ENCODE data around the gene VIPR1.

Gene VIPR1, protein sequence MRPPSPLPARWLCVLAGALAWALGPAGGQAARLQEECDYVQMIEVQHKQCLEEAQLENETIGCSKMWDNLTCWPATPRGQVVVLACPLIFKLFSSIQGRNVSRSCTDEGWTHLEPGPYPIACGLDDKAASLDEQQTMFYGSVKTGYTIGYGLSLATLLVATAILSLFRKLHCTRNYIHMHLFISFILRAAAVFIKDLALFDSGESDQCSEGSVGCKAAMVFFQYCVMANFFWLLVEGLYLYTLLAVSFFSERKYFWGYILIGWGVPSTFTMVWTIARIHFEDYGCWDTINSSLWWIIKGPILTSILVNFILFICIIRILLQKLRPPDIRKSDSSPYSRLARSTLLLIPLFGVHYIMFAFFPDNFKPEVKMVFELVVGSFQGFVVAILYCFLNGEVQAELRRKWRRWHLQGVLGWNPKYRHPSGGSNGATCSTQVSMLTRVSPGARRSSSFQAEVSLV

DNA sequence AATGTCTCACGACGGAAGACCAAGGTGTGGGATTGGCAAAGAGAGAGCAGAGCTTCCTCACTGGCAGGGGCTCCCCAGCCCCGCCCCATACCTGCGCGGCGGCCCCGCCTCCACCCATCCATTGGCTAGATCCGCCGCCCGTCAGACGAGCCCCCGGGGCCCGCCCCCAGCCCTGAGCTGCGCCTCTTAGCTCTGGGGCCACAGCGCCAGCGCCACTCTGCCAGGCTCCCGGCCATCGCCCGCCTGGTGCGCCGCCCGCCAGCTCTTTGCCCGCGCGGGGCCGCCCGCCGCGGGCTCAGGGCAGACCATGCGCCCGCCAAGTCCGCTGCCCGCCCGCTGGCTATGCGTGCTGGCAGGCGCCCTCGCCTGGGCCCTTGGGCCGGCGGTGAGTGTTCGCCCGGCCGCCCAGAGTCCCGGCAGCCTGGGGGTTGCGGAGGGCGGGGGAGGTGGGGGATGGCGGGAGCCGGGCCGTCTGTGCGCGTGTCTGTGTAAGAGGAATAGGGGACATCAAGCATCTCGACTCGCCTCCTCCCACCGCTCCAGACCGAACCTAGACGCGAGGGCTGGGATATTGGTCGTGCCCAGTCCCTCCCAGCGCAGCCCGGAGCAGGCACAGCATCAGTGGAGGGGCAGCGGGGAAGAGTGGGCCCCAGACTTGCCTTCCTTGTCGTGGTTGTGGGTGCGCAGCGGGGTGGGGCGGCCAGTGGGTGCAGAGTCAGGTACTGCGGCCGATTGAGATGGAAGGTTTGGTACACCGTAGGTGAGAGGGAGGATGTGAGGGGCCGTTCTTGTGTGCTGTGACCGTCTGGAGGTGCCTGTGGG is at the start of gene VIPR1:
Gene VIPR1 (plus strand): TSS at position 215 of the 822 bp plus-strand sequence. CDS start 93 bp downstream, at position 308.
- Mint-ChIP-seq H3K4me3 (peak within 1 kb of the TSS; percentile 97), H3K27me3 (peaks cover 6% of the 10 kb centered on the region), H3K4me1 (peaks cover 48% of the 10 kb centered on the region), H3K36me3 (no peaks in the 10 kb centered on the region), H3K9me3 (no peaks in the 10 kb centered on the region), H3K27ac (peak within 1 kb of the TSS; percentile 91)

DNA sequence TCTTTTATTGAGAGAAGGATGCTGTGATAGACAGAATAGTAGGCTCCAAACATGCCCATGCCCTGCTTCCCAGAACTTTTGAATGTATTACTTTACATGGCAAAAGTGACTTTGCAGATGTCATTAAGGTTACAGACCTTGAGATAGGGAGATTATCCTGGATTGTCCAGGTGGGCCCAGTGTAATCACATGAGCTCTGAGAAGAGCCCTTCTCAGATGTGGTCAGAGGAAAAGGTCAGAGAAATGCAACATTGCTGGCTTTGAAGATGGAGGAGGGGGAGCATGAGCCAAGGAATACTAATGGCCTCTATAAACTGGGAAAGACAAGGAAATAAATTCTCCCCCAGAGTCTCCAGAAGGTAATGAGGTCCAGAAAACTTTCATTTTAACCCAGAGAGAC is 46.2 kb upstream of the VIPR1 start:
- H3K27me3 Mint-ChIP-seq, result peaks cover 1% of the 10 kb centered on the region
- H3K27ac Mint-ChIP-seq, result no peak overlapping the region
- H3K4me3 Mint-ChIP-seq, result no peak overlapping the region
- no peaks in the 10 kb centered on the region for H3K4me1 Mint-ChIP-seq
- H3K36me3 Mint-ChIP-seq, result peaks cover 1% of the 10 kb centered on the region
- no peaks in the 10 kb centered on the region for H3K9me3 Mint-ChIP-seq

DNA sequence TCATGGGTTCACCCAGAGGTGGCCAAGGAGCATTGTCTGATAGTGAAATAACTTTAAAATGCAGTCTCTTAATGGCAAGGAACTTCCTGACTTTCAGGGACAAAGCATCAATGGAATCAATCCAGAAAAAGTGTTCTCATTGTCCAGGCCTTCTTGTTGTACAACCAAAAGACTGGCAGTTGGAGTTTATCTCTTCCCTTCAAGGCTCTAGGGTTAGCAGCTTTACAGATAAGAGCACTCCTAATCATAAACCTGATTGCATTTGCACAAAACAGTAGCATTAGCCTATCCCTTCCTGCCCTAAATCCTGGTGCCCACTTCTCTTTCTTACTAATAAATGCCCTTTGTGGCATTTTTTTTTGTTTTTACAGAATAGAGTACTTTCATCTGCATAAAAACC is 43.3 kb upstream of the VIPR1 start:
- no peak overlapping the region for H3K27ac Mint-ChIP-seq
- H3K36me3 Mint-ChIP-seq, result peaks cover 1% of the 10 kb centered on the region
- peaks cover 1% of the 10 kb centered on the region for H3K27me3 Mint-ChIP-seq
- H3K4me3 Mint-ChIP-seq, result no peak overlapping the region
- no peaks in the 10 kb centered on the region for H3K9me3 Mint-ChIP-seq
- no peaks in the 10 kb centered on the region for H3K4me1 Mint-ChIP-seq

DNA sequence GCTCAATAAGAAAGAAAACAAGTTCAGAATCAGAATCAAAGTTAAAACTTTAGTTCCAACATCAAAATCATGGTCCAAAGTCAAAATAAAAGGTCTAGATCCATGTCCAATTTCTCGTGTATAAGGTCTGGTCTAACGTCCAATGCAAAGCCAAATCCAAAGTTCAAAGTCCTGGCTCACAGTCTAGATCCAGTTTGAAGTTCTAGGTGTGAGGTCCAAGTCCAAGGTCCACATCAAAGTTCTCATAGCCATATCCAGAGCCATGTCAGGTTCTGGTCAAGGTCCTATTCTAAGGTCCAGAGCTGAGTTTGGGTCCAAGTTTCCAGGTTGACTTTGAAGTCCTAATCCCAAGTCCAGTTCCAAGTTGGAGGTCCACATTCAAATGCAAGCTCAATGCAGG is 40.7 kb upstream of the VIPR1 start:
- Mint-ChIP-seq H3K4me3 (no peak overlapping the region), H3K4me1 (no peaks in the 10 kb centered on the region), H3K9me3 (no peaks in the 10 kb centered on the region), H3K36me3 (no peaks in the 10 kb centered on the region), H3K27ac (no peak overlapping the region), H3K27me3 (peaks cover 1% of the 10 kb centered on the region)

DNA sequence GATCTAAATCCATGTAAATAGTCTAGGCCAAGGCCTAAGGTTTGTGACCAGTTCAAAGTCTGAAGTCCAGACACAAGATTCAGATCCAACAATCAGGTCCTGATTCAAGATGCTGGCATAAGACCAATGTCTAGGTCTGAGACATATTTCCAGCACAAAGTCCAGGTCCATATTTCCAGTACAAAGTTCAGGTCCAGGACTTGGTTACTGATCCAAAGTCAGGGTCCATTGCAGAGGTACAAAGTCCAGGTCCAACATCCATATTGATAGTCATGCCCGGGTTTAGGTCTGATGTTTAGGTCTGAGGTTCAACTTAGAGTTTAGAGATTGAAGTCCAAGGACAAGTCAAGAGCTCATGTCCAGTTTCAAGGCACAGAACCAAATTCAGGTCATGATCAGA is 39.4 kb upstream of the VIPR1 start:
- Mint-ChIP-seq H3K36me3 (no peaks in the 10 kb centered on the region), H3K9me3 (no peaks in the 10 kb centered on the region), H3K27me3 (peaks cover 1% of the 10 kb centered on the region), H3K27ac (no peak overlapping the region), H3K4me1 (no peaks in the 10 kb centered on the region), H3K4me3 (no peak overlapping the region)

DNA sequence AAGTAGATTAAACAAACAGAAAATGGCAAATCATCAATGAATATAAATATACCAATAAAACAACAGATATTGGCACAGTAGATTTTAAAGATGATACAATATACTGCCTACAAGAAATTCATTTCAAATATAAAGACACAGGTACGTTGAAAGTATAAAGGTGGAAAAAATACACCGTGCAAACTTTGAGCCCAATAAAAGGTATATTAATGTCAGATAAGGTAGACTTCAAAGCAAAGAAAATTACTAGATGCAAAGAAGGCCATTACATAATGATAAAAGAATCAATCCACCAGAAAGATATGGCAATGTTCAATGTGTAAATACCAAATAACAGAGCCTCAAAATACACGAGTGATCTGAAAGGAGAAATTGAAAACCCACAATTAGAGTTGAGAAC is 34.3 kb upstream of the VIPR1 start:
- Mint-ChIP-seq H3K36me3 (no peaks in the 10 kb centered on the region), H3K27me3 (no peaks in the 10 kb centered on the region), H3K9me3 (no peaks in the 10 kb centered on the region), H3K27ac (no peak overlapping the region), H3K4me1 (no peaks in the 10 kb centered on the region), H3K4me3 (no peak overlapping the region)

DNA sequence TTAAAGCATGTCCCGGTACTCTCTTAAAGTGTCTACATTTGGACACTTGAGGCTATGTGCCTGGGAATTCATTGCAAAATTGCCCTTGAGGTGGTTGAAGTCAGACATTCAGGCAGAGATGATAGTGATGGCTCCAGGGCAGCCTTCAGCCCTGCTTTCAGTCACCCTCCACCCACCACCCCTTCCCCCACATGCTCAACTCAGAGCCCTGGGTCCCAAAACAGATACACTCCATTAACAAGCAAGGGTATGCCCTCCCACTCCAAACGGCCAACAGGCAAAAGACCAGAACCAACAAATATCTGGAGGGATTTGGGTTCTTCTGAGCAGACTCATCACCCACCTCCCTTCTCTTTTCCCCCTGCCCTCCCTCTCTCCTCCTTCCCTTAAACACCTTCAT is 29.9 kb upstream of the VIPR1 start:
- H3K27me3 Mint-ChIP-seq, result no peaks in the 10 kb centered on the region
- no peak overlapping the region for H3K27ac Mint-ChIP-seq
- H3K4me1 Mint-ChIP-seq, result no peaks in the 10 kb centered on the region
- no peaks in the 10 kb centered on the region for H3K36me3 Mint-ChIP-seq
- H3K4me3 Mint-ChIP-seq, result no peak overlapping the region
- no peaks in the 10 kb centered on the region for H3K9me3 Mint-ChIP-seq

DNA sequence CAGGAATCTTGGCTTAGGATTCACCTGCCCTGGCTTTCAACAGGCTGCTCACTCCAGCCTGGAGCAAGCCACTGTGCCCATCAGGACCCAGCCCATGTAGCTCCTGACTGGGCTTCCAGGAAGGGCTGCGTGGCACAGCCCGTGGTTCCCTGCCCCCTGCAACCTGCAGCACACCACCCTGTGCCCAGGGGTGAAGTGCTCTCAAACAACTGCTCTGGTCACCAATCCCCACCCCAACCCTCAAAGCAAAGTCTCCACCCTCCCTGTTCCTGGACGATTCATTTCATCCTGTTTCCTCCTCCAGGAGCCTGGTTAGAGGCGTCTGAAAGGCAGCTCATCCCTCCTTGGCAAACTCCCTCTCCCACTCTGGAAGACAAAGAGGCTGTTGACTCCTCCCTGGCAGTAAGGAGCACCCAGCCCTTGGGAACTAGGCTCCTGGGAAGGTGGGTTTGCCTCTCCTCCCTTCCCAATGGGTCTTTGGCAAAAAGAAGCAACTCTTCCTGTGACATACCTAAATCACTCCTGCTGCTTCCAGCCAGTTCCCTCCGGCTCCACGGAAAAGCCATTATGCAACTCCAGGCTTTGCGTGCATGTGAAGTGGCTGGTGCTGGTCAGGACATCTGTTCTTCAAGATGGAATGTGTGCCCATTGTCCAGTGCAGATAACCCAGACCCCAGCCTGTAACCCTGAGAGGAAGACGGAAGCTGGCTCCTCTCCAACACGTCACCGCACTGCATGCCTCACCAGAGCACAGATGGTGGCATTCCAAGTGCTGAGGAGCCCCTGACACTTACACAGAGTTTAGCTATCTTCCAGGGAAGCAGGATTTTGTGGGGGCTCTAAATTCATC is 29.1 kb upstream of the VIPR1 start:
- no peaks in the 10 kb centered on the region for H3K9me3 Mint-ChIP-seq
- H3K4me3 Mint-ChIP-seq, result no peak overlapping the region
- H3K27me3 Mint-ChIP-seq, result no peaks in the 10 kb centered on the region
- H3K36me3 Mint-ChIP-seq, result no peaks in the 10 kb centered on the region
- H3K4me1 Mint-ChIP-seq, result no peaks in the 10 kb centered on the region
- no peak overlapping the region for H3K27ac Mint-ChIP-seq

DNA sequence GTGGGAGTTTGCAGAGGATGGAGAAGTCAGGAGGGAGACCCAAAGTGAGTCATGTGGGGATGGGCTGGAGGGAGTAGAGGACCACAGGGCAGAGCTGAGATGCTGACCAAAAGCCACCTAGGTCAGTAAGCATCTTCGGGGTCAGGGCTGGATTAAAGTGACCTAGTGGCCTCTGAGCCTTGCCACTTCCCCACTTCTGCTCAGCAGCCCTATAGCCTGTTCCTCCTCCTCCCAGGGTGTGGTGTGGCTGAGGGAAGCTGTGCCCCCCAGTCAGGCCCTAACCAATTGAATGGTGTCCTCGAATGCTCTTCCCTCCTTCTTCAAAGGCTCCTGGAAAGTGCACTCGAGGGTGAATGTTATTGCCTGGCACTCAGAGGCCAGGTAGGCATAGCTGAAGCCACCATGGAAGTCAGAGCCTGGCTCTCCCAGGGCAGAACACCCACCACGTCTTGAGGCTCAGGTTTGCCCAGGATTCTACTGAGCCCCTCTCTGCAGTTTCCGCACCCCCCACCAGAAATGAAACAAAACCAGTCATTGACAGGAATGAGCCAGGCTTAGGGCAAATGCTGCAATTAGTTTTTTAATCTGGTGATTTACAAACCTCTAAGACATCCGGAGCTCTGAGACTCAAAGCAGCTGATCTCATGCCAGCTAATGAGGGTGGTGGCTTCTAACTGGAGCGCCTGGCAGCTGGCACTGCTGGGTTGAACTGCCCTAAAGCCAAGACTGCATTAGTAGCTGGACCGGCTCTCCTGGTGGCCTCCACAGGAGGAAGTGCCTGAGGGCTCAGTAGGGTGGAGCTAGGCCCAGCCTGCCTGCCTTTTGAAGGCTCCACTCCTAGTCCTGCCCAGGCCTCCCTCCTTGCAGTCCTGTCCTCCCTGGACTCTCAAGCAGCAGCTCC is 26.0 kb upstream of the VIPR1 start:
- Mint-ChIP-seq H3K36me3 (peaks cover 9% of the 10 kb centered on the region), H3K9me3 (peaks cover 15% of the 10 kb centered on the region), H3K4me3 (no peak overlapping the region), H3K27ac (no peak overlapping the region), H3K27me3 (no peaks in the 10 kb centered on the region), H3K4me1 (no peaks in the 10 kb centered on the region)

DNA sequence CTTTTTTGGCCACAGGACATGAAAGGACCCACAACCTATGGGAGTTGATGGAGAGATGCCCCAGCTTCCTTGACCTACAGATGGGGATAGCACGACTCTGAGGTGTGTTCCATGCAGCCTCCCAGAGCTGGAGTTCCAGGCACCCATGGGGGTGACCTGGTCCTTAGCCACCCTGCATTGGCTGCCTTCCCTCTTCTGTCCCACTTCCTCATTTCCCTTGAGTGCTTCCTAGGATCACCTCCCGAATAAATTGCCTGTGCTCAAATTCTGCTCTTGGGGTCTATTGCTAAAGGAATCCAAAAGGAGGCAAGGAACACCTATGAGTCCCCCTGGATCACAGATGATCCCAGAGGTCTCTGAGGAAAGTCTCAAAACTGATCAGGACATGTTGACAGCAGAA is 24.7 kb upstream of the VIPR1 start:
- H3K27me3 Mint-ChIP-seq, result no peaks in the 10 kb centered on the region
- H3K27ac Mint-ChIP-seq, result no peak overlapping the region

DNA sequence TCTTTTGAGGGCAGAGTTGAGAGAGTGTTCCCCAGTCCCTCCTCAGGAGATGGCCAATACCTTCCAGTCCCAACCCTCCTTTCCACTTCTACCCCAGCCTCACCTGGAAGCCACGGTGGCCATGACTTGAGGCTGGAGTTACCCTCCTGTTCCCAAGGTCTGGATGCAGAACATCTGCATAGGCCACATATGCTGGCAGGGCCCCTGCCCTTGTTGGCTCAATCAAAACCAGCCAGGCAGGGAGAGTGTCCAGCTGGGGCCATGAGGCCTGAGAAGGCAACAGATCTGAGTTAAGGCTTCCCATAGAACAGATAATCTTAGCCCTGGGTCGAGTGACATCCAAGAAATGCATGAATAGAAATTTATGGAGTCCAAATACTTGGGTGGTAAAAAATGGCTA is 23.6 kb upstream of the VIPR1 start:
- Mint-ChIP-seq H3K4me1 (no peaks in the 10 kb centered on the region), H3K9me3 (peaks cover 24% of the 10 kb centered on the region), H3K4me3 (no peak overlapping the region), H3K27ac (no peak overlapping the region), H3K36me3 (peaks cover 12% of the 10 kb centered on the region), H3K27me3 (no peaks in the 10 kb centered on the region)

More for the DNA sequence above, 24.7 kb upstream of the VIPR1 start:
- H3K9me3 Mint-ChIP-seq, result peaks cover 24% of the 10 kb centered on the region
- H3K4me1 Mint-ChIP-seq, result no peaks in the 10 kb centered on the region
- peaks cover 12% of the 10 kb centered on the region for H3K36me3 Mint-ChIP-seq
- no peak overlapping the region for H3K4me3 Mint-ChIP-seq

DNA sequence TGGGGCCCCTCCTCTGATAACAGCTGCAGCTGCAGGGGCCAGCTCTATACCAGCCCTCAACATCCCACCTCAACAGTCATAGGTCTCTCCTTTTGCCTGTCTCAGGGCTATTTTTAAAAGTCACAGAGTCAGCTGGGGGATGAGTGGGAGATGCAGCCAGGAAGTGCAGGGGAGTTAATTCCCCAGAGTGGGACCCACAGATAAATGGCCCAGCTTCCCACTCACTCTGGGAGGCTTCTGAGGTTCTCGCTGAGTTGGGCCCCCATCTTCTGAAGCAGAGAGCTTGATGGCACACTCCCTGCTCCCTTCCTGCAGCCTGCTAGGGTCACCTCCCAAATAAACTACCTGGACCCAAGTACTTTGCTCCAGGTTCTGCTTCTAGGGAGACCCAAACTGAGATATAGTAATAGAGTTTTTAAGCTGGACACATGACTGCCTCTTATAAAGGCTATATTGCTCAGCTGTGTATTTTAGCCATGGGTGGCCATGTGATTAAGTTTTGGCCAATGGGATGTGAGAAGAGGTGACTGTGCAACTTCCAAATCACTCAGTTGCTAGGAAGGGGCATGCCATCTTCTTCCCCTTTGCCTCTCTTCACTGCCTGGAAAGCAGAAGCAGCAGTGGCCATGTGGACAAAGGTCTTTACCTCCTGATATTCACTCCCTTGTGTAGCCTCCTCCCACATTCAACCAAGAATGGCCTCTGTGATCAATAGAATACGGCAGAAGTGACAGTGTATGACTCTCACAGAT is 15.5 kb upstream of the VIPR1 start:
- Mint-ChIP-seq H3K27ac (no peak overlapping the region), H3K27me3 (no peaks in the 10 kb centered on the region), H3K9me3 (peaks cover 6% of the 10 kb centered on the region), H3K36me3 (peaks cover 1% of the 10 kb centered on the region), H3K4me3 (no peak overlapping the region), H3K4me1 (no peaks in the 10 kb centered on the region)

DNA sequence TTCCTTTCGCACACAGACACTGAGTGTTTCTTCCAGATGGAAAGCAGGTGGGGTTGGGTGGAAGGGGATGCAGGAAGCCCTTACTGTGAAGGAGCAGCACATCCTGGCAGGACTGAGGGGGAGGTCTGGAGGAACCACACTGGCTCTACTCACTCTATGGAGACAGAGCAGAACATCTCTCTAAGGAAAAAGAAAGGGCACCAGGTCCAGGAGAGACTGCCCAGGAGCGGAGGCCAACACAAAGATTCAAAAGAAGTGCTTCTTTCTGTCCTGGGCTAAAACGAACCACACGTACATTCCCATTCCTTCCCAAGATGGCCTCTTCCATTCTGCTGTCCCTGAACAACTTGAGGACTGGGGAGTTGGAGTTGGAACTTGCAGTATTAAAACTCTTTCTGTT is 13.8 kb upstream of the VIPR1 start:
- H3K36me3 Mint-ChIP-seq, result no peaks in the 10 kb centered on the region

More for the DNA sequence above, 13.8 kb upstream of the VIPR1 start:
- no peaks in the 10 kb centered on the region for H3K9me3 Mint-ChIP-seq
- H3K4me3 Mint-ChIP-seq, result no peak overlapping the region
- no peaks in the 10 kb centered on the region for H3K4me1 Mint-ChIP-seq
- H3K27ac Mint-ChIP-seq, result no peak overlapping the region
- no peaks in the 10 kb centered on the region for H3K27me3 Mint-ChIP-seq

Data from activated naive CD4-positive, alpha-beta T cell treated with anti-CD3 and anti-CD28 coated beads, Interleukin-2, amount 50 U/mL, for 24 hours (primary cell).